ENCODE data around the gene MACROH2A1.

MACROH2A1 gene

GRCh38 chr5:135356522-135357318 lies 42.3 kb downstream of the MACROH2A1 start:
- DNase-seq (ENCODE audit: low read depth in 1 of 2, low spot score in 1 of 2) = no peak

DNA sequence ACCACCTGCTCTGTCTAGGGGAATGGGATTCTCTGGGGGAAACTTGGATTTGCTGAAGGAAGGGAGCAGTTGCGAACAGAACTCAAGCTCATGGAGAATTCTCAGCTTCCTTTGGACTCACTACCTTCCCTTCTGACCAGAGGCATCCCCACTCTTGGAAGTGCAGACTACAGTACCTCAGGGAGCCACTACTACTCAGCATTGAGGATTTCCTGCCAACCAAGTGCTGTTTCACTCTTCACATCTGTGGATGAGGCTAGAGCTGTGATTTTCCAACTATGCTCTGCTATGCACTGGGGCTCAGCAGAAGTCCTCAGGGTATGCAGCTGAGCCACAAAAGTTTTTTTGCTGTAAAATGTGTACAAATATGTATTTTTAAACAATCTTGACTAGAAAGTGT lies 43.9 kb downstream of the MACROH2A1 start:
- no peak for DNase-seq (ENCODE audit: low read depth in 1 of 2, low spot score in 1 of 2)

GRCh38 chr5:135353952-135354721 lies 44.9 kb downstream of the MACROH2A1 start:
- DNase-seq (ENCODE audit: low read depth in 1 of 2, low spot score in 1 of 2) = no peak

GRCh38 chr5:135350536-135350935 lies 48.5 kb downstream of the MACROH2A1 start:
- no peak for DNase-seq (ENCODE audit: low read depth in 1 of 2, low spot score in 1 of 2)

GRCh38 chr5:135349886-135350285 lies 49.1 kb downstream of the MACROH2A1 start:
- DNase-seq (ENCODE audit: low read depth in 1 of 2, low spot score in 1 of 2) = no peak

DNA sequence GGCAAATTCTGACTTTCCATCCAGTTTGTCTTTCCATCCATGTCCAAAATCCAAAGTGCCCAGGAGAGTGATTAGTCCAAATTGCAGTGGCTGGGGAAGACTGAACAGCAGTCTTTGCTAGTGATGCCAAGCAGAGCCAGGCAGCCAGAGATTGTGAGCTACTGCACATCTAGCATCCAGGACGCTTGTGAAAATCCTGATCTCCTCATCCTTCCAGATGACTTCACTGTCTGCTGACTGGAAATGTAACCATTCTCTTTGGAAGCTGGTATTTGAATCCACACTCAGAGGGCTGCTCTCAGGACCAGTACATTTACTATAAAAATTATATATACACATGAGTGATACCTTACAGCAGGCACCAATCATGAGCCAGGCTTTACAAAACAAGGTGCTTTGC lies 49.6 kb downstream of the MACROH2A1 start:
- DNase-seq (ENCODE audit: low read depth in 1 of 2, low spot score in 1 of 2) = no peak

- no peak for DNase-seq (ENCODE audit: low read depth in 1 of 2, low spot score in 1 of 2)
These were observed 50.1 kb downstream of the MACROH2A1 start for GRCh38 chr5:135348918-135349317.

- no peak for DNase-seq (ENCODE audit: low read depth in 1 of 2, low spot score in 1 of 2)
These were observed 51.6 kb downstream of the MACROH2A1 start for GRCh38 chr5:135347392-135347791.

DNA sequence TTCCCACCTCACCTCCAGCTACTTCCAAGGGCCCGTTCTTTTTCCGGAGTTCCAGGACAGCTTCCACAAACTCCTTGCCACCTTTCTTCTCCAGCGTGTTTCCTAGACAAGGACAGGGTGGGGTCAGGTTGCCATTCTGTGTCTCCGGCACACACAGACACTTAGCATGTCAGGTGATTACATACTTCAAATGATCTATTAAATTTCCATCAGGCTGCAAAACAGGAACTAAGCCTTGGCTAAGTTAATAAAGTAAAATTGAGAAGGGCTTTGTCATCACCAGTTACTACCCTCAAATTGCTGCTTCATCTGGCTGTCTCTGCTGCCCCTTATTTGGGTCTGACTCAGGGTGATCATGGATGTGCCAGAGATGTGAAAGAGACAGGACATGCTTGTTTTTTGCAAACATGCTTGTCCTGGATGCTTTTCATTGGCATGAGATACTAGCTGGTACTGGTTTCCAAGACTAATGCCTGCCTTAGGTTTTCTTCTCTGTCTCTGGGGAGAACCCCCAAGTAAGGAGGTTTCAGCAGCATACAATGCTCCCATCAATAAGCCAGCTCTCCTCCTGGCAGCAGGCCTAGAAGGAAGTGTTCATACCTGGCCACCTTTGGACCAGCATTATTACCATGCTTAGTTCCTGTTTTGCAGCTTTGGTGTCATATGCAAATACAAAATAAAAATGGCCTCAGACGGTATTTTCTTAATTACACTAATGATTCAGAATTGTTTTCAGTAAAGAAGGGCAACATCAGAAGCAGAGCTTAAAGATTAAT lies 52.9 kb downstream of the MACROH2A1 start:
- DNase-seq (ENCODE audit: low read depth in 1 of 2, low spot score in 1 of 2) = no peak

DNA sequence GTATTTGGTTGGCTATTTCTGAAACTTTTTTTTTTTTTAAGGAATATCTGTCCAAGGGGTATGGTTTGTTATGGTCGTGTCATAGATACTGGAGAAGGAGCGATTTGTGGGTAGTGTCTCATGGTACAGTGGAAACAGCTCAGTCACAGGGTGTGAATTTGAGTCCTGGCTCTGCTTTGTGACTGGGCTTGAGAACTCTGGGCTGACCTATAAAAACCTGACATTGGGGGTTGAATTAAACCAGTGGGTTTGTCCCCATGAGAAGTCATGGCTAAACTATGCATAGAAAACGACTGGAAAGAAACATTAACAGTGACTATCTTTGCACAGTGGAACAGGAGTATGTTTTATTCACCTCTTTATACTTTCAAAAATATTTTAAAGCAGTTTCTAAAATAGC lies 54.7 kb downstream of the MACROH2A1 start:
- DNase-seq (ENCODE audit: low read depth in 1 of 2, low spot score in 1 of 2) = no peak

DNA sequence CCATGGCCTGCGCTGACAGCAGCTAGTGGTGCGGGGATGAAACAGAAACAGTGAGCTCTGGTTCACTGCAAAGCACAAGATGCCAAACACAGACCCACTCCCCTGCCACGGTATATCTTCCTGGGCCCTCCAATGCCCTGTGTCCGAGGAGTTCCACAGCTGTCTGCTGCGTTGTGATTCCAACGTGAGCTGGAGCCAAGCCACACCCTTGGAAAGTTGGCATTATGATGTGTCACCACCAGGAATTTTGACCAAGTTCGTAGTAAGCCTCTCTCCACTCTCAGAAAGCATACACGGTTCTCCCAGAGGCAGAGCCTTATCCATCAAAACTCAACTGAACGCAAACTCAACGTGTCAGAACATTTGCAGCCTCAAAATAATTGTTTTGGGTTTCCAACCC lies 55.6 kb downstream of the MACROH2A1 start:
- DNase-seq (ENCODE audit: low read depth in 1 of 2, low spot score in 1 of 2) = no peak

- no peak for DNase-seq (ENCODE audit: low read depth in 1 of 2, low spot score in 1 of 2)
These were observed 56.5 kb downstream of the MACROH2A1 start for GRCh38 chr5:135342551-135342875.

DNA sequence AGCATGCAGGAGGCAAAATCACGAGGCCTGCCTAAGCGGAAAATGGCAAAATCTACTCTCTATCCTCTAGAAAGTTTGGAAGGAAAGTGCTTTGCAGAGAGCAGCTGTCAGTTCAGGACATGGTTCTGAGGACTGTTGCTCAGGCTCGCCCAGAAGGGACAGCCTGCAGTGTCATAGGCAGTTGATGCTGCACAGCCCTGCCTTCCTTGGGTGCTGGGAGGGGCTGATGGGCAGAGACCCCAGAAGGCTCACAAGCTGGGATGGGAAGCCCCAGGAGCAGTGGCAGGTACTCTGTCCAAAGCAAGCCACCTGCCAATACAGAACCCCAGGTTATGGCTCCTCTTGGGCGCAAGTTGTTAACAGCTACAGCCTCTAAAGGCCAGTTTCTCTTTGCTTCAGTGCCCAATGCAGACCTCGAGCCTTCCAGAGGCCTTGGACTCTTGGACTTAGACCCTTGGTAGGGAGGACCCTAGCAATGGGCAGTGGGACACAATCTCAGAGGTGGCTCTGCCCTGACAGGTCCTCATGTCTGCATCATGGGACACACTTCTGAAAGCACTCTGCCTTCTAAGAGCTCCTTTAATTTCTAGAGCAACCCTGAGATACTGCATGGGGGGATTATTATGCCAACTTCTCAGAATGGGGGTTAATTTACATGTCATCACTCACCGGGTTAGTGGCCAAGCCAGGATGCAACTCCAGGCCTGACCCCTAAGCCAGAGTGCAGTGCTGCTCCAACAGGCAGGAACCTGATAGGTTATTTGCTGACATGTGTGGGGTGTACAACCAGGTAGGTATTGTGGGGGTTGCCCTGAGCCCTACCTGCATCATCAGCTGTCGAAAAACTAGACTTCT lies 57.1 kb downstream of the MACROH2A1 start:
- DNase-seq (ENCODE audit: low read depth in 1 of 2, low spot score in 1 of 2) = no peak

GRCh38 chr5:135341016-135341666 lies 57.9 kb downstream of the MACROH2A1 start:
- no peak for DNase-seq (ENCODE audit: low read depth in 1 of 2, low spot score in 1 of 2)

GRCh38 chr5:135340568-135340967 lies 58.5 kb downstream of the MACROH2A1 start:
- no peak for DNase-seq (ENCODE audit: low read depth in 1 of 2, low spot score in 1 of 2)

GRCh38 chr5:135339623-135340022 lies 59.4 kb downstream of the MACROH2A1 start:
- no peak for DNase-seq (ENCODE audit: low read depth in 1 of 2, low spot score in 1 of 2)

GRCh38 chr5:135339189-135339588 lies 59.8 kb downstream of the MACROH2A1 start:
- no peak for DNase-seq (ENCODE audit: low read depth in 1 of 2, low spot score in 1 of 2)

- no peak for DNase-seq (ENCODE audit: low read depth in 1 of 2, low spot score in 1 of 2)
These were observed 62.0 kb downstream of the MACROH2A1 start for GRCh38 chr5:135337064-135337463.

- no peak for DNase-seq (ENCODE audit: low read depth in 1 of 2, low spot score in 1 of 2)
These were observed 63.8 kb downstream of the MACROH2A1 start for GRCh38 chr5:135335031-135335828.
